GM19397 (cell line): Measurements from ENCODE around the gene MMRN1.

Experiments used
- ATAC-seq: cut with Tn5 transposase; IDR thresholded peaks from one replicate; pipeline ENCODE4 v1.9.1; 2021; ENCODE audit warnings: mild to moderate bottlenecking, moderate library complexity; ENCODE audit not compliant: unreplicated experiment

The MMRN1 gene

DNA sequence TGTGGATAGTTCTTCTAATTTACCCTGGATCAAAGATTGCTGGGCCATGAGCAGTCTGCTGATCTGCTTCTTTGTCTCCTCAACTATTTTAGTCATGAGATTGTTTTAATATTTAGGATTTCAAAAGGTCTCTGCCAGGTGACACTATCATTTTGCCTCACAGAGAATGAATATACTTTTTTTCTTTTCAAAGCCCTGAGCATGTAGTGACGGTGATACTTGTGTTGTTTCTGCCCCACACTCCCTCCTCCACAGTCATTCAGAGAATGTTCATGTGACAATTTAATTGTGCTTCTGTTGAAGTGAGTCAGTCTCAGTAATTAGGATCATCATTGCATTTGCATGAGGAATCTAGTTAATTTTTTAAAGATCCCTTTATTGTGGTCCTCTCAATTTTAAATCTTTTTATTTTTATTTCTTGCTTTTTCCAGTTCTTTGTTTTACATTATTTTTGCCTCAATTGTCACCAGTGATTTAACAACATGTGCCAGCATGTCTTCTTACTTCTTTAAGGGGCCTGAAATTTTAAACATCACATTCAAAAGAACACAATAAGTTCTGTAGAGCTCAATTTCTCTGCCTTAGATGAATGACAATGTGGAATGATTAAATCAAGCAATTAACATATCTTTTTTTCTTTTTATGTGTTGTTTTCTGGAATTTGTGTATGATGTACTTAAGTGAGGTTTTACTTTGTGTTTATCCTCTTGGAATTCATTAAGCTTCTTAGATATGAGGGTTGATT, 12.3 kb downstream of the MMRN1 start:
- no peak for ATAC-seq

GRCh38 chr4:89909889-89910288, 15.2 kb downstream of the MMRN1 start:
- no peak for ATAC-seq

DNA sequence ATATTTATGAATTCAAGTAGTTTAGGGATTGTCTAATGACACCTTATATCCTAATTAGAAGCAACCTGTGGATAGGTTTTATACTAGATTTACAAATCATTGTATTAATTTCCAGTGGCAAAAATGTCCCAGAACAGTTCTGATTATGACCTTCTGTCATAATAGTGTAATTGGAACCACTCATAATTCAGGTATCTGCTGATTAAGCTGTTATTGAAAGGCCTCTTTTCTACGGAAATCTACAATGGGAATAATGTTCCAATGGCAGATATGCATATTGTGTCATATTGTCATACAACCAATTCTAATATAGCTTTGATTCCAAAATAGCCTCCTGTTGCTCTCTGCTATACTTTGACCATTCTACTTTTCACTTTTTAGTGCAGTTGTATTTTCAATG, 19.0 kb downstream of the MMRN1 start:
- no peak for ATAC-seq

- no peak for ATAC-seq
These were observed 20.2 kb downstream of the MMRN1 start for GRCh38 chr4:89914609-89915550.

DNA sequence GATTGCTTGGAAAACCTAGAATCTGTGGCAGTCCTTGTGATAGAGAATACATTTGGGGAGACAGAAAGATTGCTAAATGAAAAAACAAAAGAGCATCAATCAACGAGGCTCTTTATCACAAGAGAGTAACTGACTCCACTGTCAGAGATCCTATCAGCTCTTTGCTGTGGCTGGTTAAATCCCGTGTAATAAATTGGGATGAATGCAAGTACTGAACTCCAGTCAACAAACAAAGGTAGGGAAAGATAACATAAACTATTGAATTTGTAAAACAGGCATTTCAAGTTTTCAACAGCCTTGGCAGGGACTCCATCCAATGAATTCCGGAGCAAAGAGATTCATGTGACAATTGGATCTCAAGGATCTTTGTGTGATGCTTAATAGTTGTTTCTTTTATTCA, 21.3 kb downstream of the MMRN1 start:
- no peak for ATAC-seq

GRCh38 chr4:89922848-89923416, 28.3 kb downstream of the MMRN1 start:
- no peak for ATAC-seq

DNA sequence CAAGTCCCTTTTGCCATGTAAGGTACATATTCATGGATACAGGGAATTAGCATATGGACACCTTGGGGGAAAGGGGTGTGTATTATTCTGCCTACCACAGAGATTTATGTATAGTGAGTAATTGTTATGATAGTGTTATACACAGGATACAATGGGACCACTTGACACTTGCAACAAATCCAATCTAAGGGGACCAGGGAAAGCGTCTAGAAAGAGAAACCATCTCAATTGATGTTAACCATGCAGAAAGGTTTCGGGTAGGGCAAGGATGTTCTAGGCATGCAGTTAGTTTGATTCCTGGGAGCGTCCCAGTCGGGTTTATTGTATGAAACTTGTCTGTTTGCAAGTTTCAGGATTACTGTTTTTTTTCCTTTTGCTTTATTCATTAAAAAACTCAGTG, 34.2 kb downstream of the MMRN1 start:
- ATAC-seq, result no peak

GRCh38 chr4:89929425-89930159, 34.9 kb downstream of the MMRN1 start:
- ATAC-seq, result peak; percentile 88

GRCh38 chr4:89939546-89939945, 44.9 kb downstream of the MMRN1 start:
- no peak for ATAC-seq

- ATAC-seq, result no peak
These were observed 45.3 kb downstream of the MMRN1 start for GRCh38 chr4:89939994-89940393.

GRCh38 chr4:89942811-89943210, 48.2 kb downstream of the MMRN1 start:
- ATAC-seq, result no peak

DNA sequence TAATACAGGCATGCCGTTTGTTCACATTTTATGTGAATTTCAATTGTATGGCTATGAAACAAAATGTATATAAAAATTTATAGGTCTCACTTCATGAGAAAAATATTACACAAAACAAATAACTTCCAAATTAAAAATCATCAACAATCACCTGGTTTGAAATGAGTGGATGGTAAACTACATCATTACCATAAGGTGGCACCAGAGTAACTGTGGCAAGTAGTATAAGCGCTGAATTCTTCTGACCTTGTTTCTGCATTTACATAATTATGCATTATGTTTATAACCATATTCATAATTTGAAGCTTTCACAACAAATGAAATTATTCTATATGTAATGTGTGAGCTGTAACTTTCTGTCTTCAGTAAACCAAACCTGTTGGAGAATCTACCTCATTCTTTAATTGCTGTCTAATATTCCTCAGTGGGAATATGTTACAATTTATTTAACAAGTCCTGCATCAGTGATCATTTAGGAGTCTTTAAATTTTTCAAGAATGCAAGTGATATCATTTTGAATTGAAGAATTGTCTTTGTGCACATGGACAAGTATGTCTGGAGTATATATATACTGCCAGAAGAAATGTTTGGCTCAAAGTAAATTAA, 55.2 kb downstream of the MMRN1 start:
- no peak for ATAC-seq

GRCh38 chr4:89952458-89952857, 57.8 kb downstream of the MMRN1 start:
- ATAC-seq, result no peak

DNA sequence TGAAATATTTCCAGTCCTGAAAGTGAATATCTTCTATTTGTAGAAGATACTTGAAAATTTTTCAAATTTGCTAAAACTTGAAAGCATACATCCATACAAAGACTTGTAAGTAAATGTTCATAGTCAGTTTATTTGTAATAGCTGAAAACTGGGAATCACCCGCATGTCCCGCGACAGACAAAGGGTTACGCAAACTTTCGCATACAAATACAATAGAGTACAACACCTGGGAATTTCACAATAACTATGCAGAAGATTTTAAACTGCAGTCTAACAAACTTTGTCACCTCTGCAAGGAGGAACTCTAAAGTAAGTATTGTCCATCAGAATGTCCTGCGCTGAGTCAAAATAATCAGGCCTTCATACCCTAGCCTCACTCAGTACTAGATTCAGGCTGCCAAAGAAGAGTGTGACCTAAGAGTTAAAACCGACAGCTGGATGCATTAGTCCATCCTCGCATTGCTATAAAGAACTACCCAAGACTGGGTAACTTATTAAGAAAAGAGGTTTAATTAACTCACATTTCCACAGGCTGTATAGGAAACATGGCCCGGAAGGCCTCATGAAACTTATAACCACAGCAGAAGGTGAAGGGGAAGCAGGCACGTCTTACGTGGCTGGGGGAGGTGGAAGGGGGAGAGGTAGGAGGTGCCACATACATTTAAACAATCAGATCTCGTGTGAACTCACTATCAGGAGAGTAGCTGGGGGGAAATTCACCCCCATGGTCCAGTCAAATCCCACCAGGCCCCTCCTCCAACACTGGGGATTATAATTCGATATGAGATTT, 60.4 kb downstream of the MMRN1 start:
- ATAC-seq, result no peak

GRCh38 chr4:89957046-89957926, 62.6 kb downstream of the MMRN1 start:
- no peak for ATAC-seq

DNA sequence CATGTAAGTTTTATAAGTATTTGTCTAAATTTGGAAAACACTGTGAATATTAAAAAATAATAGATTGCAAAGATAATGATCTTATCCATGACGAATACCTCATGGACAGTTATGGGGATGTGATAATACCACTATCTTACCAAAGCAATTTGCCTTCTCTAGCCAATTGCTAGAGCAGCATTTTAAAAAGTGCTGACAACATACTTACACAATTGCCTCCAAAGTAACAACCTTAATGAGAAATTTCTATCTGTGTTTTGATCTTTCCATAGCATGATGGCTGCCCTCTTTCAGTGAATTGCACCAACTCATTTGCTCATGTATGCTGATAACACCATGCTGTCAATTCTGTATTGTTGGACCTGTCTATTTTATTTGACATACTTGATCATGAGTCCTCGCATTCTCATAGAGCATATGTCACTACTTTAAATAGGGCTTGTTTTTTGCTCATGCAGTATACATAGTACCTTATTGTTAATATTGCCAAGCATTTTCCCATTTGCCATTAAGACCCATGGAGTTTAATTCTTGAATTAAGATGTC, 87.2 kb downstream of the MMRN1 start:
- no peak for ATAC-seq

GRCh38 chr4:89988268-89988667, 93.6 kb downstream of the MMRN1 start:
- no peak for ATAC-seq

DNA sequence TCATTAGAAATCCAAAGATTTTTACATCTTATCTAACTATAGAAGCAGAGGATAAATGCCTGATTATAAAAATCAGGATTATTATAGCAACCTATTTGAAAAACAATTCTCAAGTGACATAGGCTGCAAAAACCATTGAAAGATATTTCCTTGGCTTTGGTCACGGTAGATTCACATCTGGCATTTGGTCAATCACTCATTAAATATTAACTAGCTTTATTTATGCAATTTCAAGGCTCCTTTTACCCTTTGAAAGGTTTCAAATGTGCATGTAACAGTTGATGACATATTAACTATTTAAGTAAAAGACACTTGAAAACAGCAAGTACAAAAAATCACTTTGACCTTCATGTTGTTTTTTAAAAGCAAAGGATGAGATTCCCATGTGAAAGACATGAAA, 98.1 kb downstream of the MMRN1 start:
- no peak for ATAC-seq
